Measurements from ENCODE around the gene YBX3.
A peak's percentile ranks its signal among the peaks of the same experiment; 100 is the strongest.

The YBX3 gene

GRCh38 chr12:10669533-10669932 is 53.6 kb downstream of the YBX3 start:
- no peak for DNase-seq (ENCODE audit: low read depth)

- no peak for DNase-seq (ENCODE audit: low read depth)
Measured at GRCh38 chr12:10668526-10668925, 54.6 kb downstream of the YBX3 start.

GRCh38 chr12:10667581-10667980 is 55.5 kb downstream of the YBX3 start:
- no peak for DNase-seq (ENCODE audit: low read depth)

GRCh38 chr12:10664499-10664898 is 58.6 kb downstream of the YBX3 start:
- DNase-seq (ENCODE audit: low read depth) = no peak

- DNase-seq (ENCODE audit: low read depth) = no peak
Measured at GRCh38 chr12:10663869-10664268, 59.3 kb downstream of the YBX3 start.

GRCh38 chr12:10661338-10661737 is 61.8 kb downstream of the YBX3 start:
- peak; percentile 32 for DNase-seq (ENCODE audit: low read depth)

- DNase-seq (ENCODE audit: low read depth) = no peak
Measured at GRCh38 chr12:10654003-10654402, 69.1 kb downstream of the YBX3 start.

GRCh38 chr12:10652192-10652591 is 70.9 kb downstream of the YBX3 start:
- DNase-seq (ENCODE audit: low read depth) = peak; percentile 77
